Measurements from ENCODE around the gene ELMO1.
A peak's percentile ranks its signal among the peaks of the same experiment; 100 is the strongest.

Gene ELMO1

GRCh38 chr7:37085600-37085999, 363.1 kb downstream of the ELMO1 start:
- DNase-seq (ENCODE audit: low read depth): no peak
- no peak for TF ChIP-seq MYC (IDR thresholded peaks at IDR 0.05; ENCODE audit: low read depth, low read length)
- no peak for TF ChIP-seq CTCF (IDR thresholded peaks at IDR 0.05; ENCODE audit: low read depth, low read length)
- no peak for TF ChIP-seq MAX (IDR thresholded peaks at IDR 0.05; ENCODE audit: low read depth, low read length)
- H3K4me3 ChIP-seq (ENCODE audit: low read depth, low read length): no peak overlapping the region

GRCh38 chr7:37084303-37084702, 364.4 kb downstream of the ELMO1 start:
- no peak for DNase-seq (ENCODE audit: low read depth)

GRCh38 chr7:37083311-37084096, 365.2 kb downstream of the ELMO1 start:
- no peak for TF ChIP-seq MYC (IDR thresholded peaks at IDR 0.05; ENCODE audit: low read depth, low read length)
- TF ChIP-seq POLR2A (IDR thresholded peaks at IDR 0.05; ENCODE audit: extremely low read depth, insufficient read length): no peak
- no peak for TF ChIP-seq CTCF (IDR thresholded peaks at IDR 0.05; ENCODE audit: low read depth, low read length)
- TF ChIP-seq MAX (IDR thresholded peaks at IDR 0.05; ENCODE audit: low read depth, low read length): no peak
- no peak for DNase-seq (ENCODE audit: low read depth)
- H3K4me3 ChIP-seq (ENCODE audit: low read depth, low read length): no peak overlapping the region

More at GRCh38 chr7:37084303-37084702, 364.4 kb downstream of the ELMO1 start:
- no peak overlapping the region for H3K4me3 ChIP-seq (ENCODE audit: low read depth, low read length)
- TF ChIP-seq CTCF (IDR thresholded peaks at IDR 0.05; ENCODE audit: low read depth, low read length) (no peak), POLR2A (IDR thresholded peaks at IDR 0.05; ENCODE audit: extremely low read depth, insufficient read length) (no peak), MYC (IDR thresholded peaks at IDR 0.05; ENCODE audit: low read depth, low read length) (no peak), MAX (IDR thresholded peaks at IDR 0.05; ENCODE audit: low read depth, low read length) (no peak)

GRCh38 chr7:37081436-37081835, 367.2 kb downstream of the ELMO1 start:
- DNase-seq (ENCODE audit: low read depth): peak; percentile 14

GRCh38 chr7:37079420-37079819, 369.2 kb downstream of the ELMO1 start:
- no peak for DNase-seq (ENCODE audit: low read depth)
- TF ChIP-seq MAX (IDR thresholded peaks at IDR 0.05; ENCODE audit: low read depth, low read length): no peak
- TF ChIP-seq MYC (IDR thresholded peaks at IDR 0.05; ENCODE audit: low read depth, low read length): no peak
- no peak for TF ChIP-seq POLR2A (IDR thresholded peaks at IDR 0.05; ENCODE audit: extremely low read depth, insufficient read length)
- no peak for TF ChIP-seq CTCF (IDR thresholded peaks at IDR 0.05; ENCODE audit: low read depth, low read length)
- H3K4me3 ChIP-seq (ENCODE audit: low read depth, low read length): no peak overlapping the region

More at GRCh38 chr7:37081436-37081835, 367.2 kb downstream of the ELMO1 start:
- no peak overlapping the region for H3K4me3 ChIP-seq (ENCODE audit: low read depth, low read length)
- TF ChIP-seq MYC (IDR thresholded peaks at IDR 0.05; ENCODE audit: low read depth, low read length): no peak
- TF ChIP-seq CTCF (IDR thresholded peaks at IDR 0.05; ENCODE audit: low read depth, low read length): no peak
- no peak for TF ChIP-seq POLR2A (IDR thresholded peaks at IDR 0.05; ENCODE audit: extremely low read depth, insufficient read length)
- no peak for TF ChIP-seq MAX (IDR thresholded peaks at IDR 0.05; ENCODE audit: low read depth, low read length)

Measured in NB4 (cell line).